Stomach (tissue), 9 donors: ENCODE data around the gene AP3D1. TPM values are rescaled to one million over a fixed set of nuclear protein-coding genes. Genes with fewer than 3 reads are reported as not detected.

Source experiments
- DNase-seq, 2 donors: peaks; one replicate each; pipeline versions ENCODE4 v3.0.0 to v3.0.0-alpha.2; 2013 to 2019
- H3K27ac ChIP-seq, 5 donors: fragments of 200-600 bp in 4 of 5; sonication (generic) in 4 of 5; one replicate each; pipeline ENCODE4 v1.5.1; 2013 to 2019; ENCODE audit warnings: mild to moderate bottlenecking in 1 of 5, moderate library complexity in 1 of 5
- H3K27me3 ChIP-seq, 3 donors: fragments of 200-600 bp; sonication (generic); one replicate each; pipeline ENCODE4 v1.5.1; 2017 to 2019; ENCODE audit warnings: mixed run types in 1 of 3
- H3K36me3 ChIP-seq, 4 donors: fragments of 200-600 bp; sonication (generic); 1 replicate in 3 of 4; 2 replicates in 1 of 4; pipeline ENCODE4 v1.5.1; 2016 to 2019
- H3K4me1 ChIP-seq, 4 donors: fragments of 200-600 bp; sonication (generic); one replicate each; pipeline ENCODE4 v1.5.1; 2016 to 2019
- H3K4me3 ChIP-seq, 4 donors: fragments of 200-600 bp; sonication (generic) in 3 of 4; one replicate each; pipeline ENCODE4 v1.5.1; 2016 to 2019; ENCODE audit warnings: mild to moderate bottlenecking in 1 of 4
- H3K9me3 ChIP-seq, 4 donors: fragments of 200-600 bp; sonication (generic); one replicate each; pipeline ENCODE4 v1.5.1; 2016 to 2019
- EP300 ChIP-seq: sonication (generic); formaldehyde crosslinking; IDR thresholded peaks from one replicate; pipeline ENCODE4 v1.6.1; 2017; ENCODE audit warnings: antibody characterized with exemption
- POLR2A ChIP-seq, 4 donors: fragments of 450-650 bp; IDR thresholded peaks; one replicate each; pipeline ENCODE4 v1.6.1; 2016; ENCODE audit warnings: antibody characterized with exemption in 4 of 4, control low read depth in 2 of 4, mild to moderate bottlenecking in 1 of 4, moderate library complexity in 1 of 4
- POLR2AphosphoS5 ChIP-seq, 3 donors: sonication (generic); formaldehyde crosslinking; IDR thresholded peaks; one replicate each; pipeline ENCODE4 v1.6.1; 2016; ENCODE audit warnings: antibody characterized with exemption in 3 of 3
- WGBS, 5 donors: extraction: QIAGEN DNeasy Blood & Tissue Kit in 3 of 5; methylation state at CpG; one replicate each; pipeline versions ENCODE4 v1.1.5 to v1.1.7; 2013 to 2018; 5-methylcytosine and 5-hydroxymethylcytosine counted together
- intact Hi-C: fragments of 100-400 bp; cut with DNase I; formaldehyde crosslinking; loops from one replicate; pipeline ENCODE4 v1.15.1; 2023; ENCODE audit warnings: low total_unique reads
- polyA plus RNA-seq, 3 donors: library from polyadenylated mRNA; stranded (reverse); fragments of 200-250 nt; gene quantifications; one replicate each; pipeline ENCODE4 v1.2.3, GENCODE V29; 2013
- total RNA-seq, 5 donors: library from RNA; depleted of rRNA; stranded (reverse); fragments of >200 nt; gene quantifications; one replicate each; pipeline versions ENCODE4 v1.1.0 to v1.2.3, GENCODE V29; 2014 to 2016
- TF ChIP-seq, protein P1 (sequence below), 7 experiments: fragments of 450-650 bp in 4 of 7; fragments of 200-600 bp in 3 of 7; sonication (generic) in 3 of 7; IDR thresholded peaks; one replicate each; pipeline ENCODE4 v1.5.1; 2016 to 2019; ENCODE audit warnings: antibody characterized with exemption in 7 of 7, control low read depth in 2 of 7, mild to moderate bottlenecking in 1 of 7
- donor health status: healthy with polysubstance abuse.
- donor health status: Bipolar disorder and iron deficiency.
- donor health status: healthy.

Gene AP3D1
- total and polyA plus RNA-seq, 8 donors, result 49.0 to 340 (median 85.0) TPM

DNA sequence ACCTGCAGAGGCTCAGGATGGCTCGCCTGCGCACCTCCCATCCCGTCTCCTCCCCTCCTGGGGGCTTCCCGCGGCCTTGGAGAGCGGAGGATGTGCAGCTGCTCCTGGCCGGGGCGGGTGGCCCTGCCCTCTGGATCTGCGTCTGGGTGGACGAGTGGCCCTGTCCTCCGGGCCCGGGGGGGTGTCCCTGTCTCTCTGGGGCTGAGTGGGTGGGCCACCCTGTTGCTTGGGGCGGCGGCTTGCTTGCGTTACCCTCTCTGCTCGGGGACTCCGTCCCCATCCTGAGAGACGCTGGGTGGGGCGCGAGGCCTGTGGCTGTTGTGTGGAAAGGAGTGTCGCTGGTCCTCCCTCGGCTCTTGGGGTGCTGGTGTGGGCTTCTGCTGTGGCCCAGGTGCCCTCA lies 47.0 kb upstream of the AP3D1 start:
- intact Hi-C loops, result no loop called here
- WGBS, 5 donors, result 69 to 94% (median 90%) methylated on average over 4 to 22 of the region's 22 CpGs
- no peaks in the 10 kb centered on the region for H3K9me3 ChIP-seq
- H3K36me3 ChIP-seq, result peaks cover 32 to 93% (median 90%) of the 10 kb centered on the region in 4 donors
- no peak for DNase-seq
- H3K27ac ChIP-seq, result no peak overlapping the region
- peaks cover 0 to 6% (median 0%) of the 10 kb centered on the region in 4 donors for H3K4me1 ChIP-seq
- TF ChIP-seq POLR2AphosphoS5 (IDR thresholded peaks at IDR 0.05) (no peak), EP300 (no peak), POLR2A (IDR thresholded peaks at IDR 0.05) (no peak)
- TF ChIP-seq, protein P1, sequence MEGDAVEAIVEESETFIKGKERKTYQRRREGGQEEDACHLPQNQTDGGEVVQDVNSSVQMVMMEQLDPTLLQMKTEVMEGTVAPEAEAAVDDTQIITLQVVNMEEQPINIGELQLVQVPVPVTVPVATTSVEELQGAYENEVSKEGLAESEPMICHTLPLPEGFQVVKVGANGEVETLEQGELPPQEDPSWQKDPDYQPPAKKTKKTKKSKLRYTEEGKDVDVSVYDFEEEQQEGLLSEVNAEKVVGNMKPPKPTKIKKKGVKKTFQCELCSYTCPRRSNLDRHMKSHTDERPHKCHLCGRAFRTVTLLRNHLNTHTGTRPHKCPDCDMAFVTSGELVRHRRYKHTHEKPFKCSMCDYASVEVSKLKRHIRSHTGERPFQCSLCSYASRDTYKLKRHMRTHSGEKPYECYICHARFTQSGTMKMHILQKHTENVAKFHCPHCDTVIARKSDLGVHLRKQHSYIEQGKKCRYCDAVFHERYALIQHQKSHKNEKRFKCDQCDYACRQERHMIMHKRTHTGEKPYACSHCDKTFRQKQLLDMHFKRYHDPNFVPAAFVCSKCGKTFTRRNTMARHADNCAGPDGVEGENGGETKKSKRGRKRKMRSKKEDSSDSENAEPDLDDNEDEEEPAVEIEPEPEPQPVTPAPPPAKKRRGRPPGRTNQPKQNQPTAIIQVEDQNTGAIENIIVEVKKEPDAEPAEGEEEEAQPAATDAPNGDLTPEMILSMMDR (IDR thresholded peaks at IDR 0.05), result no peak
- H3K27me3 ChIP-seq, result no peaks in the 10 kb centered on the region
- H3K4me3 ChIP-seq, result no peak overlapping the region

DNA sequence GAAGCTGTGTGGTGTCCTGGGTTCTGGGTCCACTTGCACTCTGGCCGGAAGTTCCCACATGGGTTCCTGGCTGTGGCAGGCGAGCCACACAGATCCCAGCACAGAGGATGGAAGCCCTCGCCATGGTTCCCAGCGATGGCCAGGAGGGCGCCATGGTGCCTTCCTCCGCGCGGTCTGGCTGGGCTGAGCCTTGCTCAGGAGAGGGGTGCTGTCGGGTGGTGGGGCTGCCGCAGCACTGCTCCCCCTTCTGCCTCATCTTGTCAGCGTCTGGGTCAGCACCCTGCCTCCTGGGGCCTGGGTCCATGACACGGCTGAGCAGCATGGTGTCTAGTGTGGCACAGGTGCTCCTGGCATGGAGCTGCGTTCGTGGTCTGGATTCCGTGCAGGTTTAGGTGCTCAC lies 45.9 kb upstream of the AP3D1 start:
- TF ChIP-seq POLR2AphosphoS5 (IDR thresholded peaks at IDR 0.05) (no peak), POLR2A (IDR thresholded peaks at IDR 0.05) (no peak), EP300 (no peak)
- TF ChIP-seq, protein P1 (IDR thresholded peaks at IDR 0.05), result no peak
- no peak for DNase-seq
- Histone ChIP-seq H3K4me1 (peaks cover 0 to 6% (median 0%) of the 10 kb centered on the region in 4 donors), H3K4me3 (no peak overlapping the region), H3K36me3 (peaks cover 40 to 93% (median 90%) of the 10 kb centered on the region in 4 donors), H3K27ac (no peak overlapping the region), H3K9me3 (no peaks in the 10 kb centered on the region), H3K27me3 (no peaks in the 10 kb centered on the region)
- intact Hi-C loops, result no loop called here
- WGBS, 5 donors, result 88 to 93% (median 93%) methylated on average over 11 to 15 of the region's 15 CpGs

DNA sequence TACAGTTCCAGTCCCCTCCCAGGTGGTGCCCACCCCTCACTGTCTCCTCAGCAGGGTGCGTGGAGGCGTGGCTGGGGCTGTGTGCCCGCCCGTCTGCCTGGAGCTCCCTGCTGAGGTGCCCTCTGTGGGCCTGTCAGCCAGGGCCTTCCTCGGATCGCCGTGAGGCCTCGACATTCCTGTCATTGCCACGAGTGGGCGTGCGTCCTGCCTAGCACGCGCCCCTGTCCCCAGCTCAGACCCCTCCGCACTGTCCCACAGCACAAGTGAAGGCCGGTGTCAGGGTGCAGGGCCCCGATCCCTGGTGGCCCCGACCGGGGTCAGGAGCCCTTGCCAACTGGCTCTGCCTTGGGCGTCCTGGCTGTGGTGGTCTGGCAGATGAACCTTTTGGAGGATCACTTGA lies 44.5 kb upstream of the AP3D1 start:
- H3K36me3 ChIP-seq, result peaks cover 51 to 95% (median 93%) of the 10 kb centered on the region in 4 donors
- WGBS, 5 donors, result 91 to 97% (median 95%) methylated on average over 16 to 19 of the region's 19 CpGs
- no peaks in the 10 kb centered on the region for H3K27me3 ChIP-seq
- intact Hi-C loops, result no loop called here
- H3K27ac ChIP-seq, result no peak overlapping the region
- H3K9me3 ChIP-seq, result no peaks in the 10 kb centered on the region
- DNase-seq, result no peak
- peaks cover 0 to 6% (median 0%) of the 10 kb centered on the region in 4 donors for H3K4me1 ChIP-seq
- H3K4me3 ChIP-seq, result no peak overlapping the region
- TF ChIP-seq, protein P1 (IDR thresholded peaks at IDR 0.05), result no peak
- no peak for TF ChIP-seq EP300
- TF ChIP-seq POLR2AphosphoS5 (IDR thresholded peaks at IDR 0.05), result no peak
- no peak for TF ChIP-seq POLR2A (IDR thresholded peaks at IDR 0.05)

DNA sequence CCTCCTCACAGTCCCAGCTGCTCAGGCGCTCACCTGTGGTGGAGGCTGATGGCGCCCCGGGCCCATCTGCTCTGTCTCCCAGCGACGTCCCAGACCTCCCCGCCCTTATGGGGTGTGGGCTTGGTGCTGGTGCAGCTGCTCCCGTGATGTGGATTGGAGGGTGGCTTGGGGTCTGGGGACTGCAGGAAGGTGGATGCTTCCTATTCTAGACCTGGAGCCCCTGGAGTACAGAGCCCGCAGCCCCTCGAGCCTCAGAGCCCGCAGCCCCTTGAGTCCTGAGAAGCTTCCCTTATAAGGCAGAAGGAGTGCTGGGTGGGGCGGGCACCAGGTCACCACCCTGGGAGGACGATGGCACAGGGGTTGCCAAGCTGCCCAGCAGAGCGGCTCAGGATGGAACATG lies 44.0 kb upstream of the AP3D1 start:
- Histone ChIP-seq H3K27me3 (no peaks in the 10 kb centered on the region), H3K9me3 (no peaks in the 10 kb centered on the region), H3K4me1 (peaks cover 0 to 6% (median 0%) of the 10 kb centered on the region in 4 donors), H3K27ac (no peak overlapping the region), H3K36me3 (peaks cover 53 to 98% (median 96%) of the 10 kb centered on the region in 4 donors), H3K4me3 (no peak overlapping the region)
- DNase-seq, result no peak
- TF ChIP-seq, protein P1 (IDR thresholded peaks at IDR 0.05), result no peak
- TF ChIP-seq EP300 (no peak), POLR2AphosphoS5 (IDR thresholded peaks at IDR 0.05) (no peak), POLR2A (IDR thresholded peaks at IDR 0.05) (no peak)
- intact Hi-C loops, result no loop called here
- WGBS, 5 donors, result 91 to 95% (median 92%) methylated on average over 12 to 13 of the region's 13 CpGs
